ENCODE results near the gene GRB10.

GRB10 gene

DNA sequence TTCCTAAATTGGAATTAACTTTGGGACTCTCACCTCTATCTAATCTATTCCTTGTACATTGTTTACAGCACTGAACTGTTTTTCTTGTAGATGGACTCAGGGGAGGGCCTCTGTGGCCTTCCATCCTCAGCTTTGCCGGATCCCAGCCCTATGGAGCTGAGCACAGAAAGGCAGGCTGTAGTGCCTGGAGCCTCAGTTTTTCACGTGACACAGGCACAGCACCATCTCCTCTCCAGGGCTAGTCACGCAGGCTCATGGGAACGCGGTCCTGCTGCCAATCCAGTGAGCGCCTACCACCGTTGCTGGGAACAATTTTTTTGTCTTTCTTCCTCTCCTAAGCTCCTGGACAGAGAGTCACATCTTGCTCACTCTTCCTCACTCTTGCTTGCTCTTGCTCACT lies 141.9 kb downstream of the GRB10 start:
- no peak for DNase-seq (ENCODE audit: extremely low spot score)
- ChIA-PET POLR2A (no interaction called here), CTCF (no interaction called here)
- TF ChIP-seq FOXA1 (IDR thresholded peaks at IDR 0.05), result no peak
- no peak for TF ChIP-seq ZNF384 (IDR thresholded peaks at IDR 0.05)
- no peak for TF ChIP-seq FOXM1 (IDR thresholded peaks at IDR 0.05; ENCODE audit: borderline replicate concordance)
- TF ChIP-seq L3MBTL2 (conservative IDR thresholded peaks at IDR 0.05), result no peak
- TF ChIP-seq ARNT (IDR thresholded peaks at IDR 0.05), result no peak
- no peak for TF ChIP-seq SP1 (IDR thresholded peaks at IDR 0.05)
- TF ChIP-seq HDGF (IDR thresholded peaks at IDR 0.05; ENCODE audit: borderline replicate concordance), result no peak
- TF ChIP-seq BHLHE40 (IDR thresholded peaks at IDR 0.05; ENCODE audit: borderline replicate concordance), result no peak

DNA sequence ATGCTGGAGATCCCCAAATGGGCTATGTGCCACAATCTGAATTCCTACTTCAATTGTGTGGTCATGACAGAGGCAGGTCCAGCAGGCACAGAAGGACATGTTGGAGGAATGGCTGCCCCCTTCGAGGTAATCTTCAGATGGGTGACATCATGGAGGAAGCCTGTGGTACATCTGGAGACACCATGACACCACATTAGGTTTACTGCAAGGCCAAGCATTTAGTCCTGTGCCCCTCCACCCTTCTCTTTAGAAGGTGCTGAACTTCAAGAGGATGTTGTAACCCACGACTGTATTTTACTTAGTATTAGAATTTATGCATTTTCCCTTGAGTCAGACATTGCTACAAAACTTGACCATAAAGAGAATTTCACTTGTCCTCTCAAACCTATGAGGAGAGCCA lies 142.4 kb downstream of the GRB10 start:
- TF ChIP-seq BHLHE40 (IDR thresholded peaks at IDR 0.05; ENCODE audit: borderline replicate concordance) (no peak), SP1 (IDR thresholded peaks at IDR 0.05) (no peak), ARNT (IDR thresholded peaks at IDR 0.05) (no peak), CTBP1 (IDR thresholded peaks at IDR 0.05; ENCODE audit: borderline replicate concordance) (no peak), FOXM1 (IDR thresholded peaks at IDR 0.05; ENCODE audit: borderline replicate concordance) (no peak), FOXA1 (IDR thresholded peaks at IDR 0.05) (no peak), LEF1 (IDR thresholded peaks at IDR 0.05; ENCODE audit: borderline replicate concordance) (no peak), L3MBTL2 (conservative IDR thresholded peaks at IDR 0.05) (no peak)
- TF ChIP-seq, protein P1, sequence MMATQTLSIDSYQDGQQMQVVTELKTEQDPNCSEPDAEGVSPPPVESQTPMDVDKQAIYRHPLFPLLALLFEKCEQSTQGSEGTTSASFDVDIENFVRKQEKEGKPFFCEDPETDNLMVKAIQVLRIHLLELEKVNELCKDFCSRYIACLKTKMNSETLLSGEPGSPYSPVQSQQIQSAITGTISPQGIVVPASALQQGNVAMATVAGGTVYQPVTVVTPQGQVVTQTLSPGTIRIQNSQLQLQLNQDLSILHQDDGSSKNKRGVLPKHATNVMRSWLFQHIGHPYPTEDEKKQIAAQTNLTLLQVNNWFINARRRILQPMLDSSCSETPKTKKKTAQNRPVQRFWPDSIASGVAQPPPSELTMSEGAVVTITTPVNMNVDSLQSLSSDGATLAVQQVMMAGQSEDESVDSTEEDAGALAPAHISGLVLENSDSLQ (IDR thresholded peaks at IDR 0.05), result no peak
- POLR2A ChIA-PET, result no interaction called here
- DNase-seq (ENCODE audit: extremely low spot score), result no peak
- CTCF ChIA-PET, result no interaction called here

DNA sequence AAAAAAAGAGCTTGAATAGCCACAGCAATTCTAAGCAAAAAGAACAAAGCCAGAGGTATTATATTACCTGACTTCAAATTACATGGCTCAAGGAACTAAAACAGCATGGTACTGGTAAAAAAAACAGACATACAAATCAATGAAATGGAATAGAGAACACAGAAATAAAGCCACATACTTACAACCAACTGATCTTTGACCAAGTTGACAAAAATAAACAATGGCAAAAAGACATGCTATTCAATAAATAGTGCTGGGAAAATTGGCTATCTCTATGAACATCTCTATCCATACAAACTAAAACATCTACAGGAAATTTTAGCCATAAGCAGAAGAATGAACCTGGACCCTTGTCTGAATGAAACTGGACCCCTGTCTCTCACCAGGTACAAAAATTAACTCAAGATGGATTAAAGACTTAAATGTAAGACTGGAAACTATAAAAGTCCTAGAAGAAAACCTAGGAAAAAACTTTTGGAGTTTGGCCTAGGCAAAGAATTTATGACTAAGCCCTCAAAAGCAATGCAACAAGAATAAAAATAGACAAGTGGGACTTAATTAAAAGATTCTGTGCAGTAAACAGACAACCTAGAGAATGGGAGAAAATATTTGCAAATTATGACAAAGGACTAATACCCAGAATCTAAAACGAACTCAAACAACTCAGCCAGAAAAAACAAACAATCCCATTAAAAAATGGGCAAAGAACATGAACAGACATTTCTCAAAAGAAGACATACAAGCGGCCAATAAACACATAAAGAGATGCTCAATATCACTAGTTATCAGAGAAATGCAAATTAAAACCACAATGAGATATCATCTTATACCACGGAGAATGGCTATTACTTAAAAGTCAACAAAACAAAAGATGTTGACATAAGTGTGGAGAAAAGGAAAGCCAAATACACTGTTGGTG lies 144.7 kb downstream of the GRB10 start:
- POLR2A ChIA-PET, result no interaction called here
- TF ChIP-seq ARNT (IDR thresholded peaks at IDR 0.05), result no peak
- 0 out of 2 replicates have a peak, but pooled peaks have one; percentile 8 for TF ChIP-seq ZNF384 (IDR thresholded peaks at IDR 0.05)
- DNase-seq (ENCODE audit: extremely low spot score), result no peak
- CTCF ChIA-PET, result no interaction called here

DNA sequence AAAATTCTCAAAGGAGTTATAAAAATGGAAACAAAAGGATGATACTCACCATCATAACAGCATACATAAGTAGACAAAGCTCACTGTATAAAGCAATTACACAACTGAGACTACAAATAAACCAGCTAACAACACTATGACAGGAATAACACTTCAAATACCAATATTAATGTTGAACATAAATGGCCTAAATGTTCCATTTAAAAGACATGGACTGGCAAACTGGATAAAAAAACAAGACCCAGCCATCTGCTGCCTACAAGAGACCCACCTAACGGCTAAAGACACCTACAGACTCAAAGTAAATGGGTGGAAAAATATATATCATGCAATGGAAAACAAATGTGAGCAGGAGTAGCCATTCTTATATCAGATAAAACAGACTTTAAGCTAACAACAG lies 148.3 kb downstream of the GRB10 start:
- DNase-seq (ENCODE audit: extremely low spot score), result no peak
- ChIA-PET POLR2A (no interaction called here), CTCF (interaction anchor here (0.6 kb wide), 2 partner anchors 116 to 134 kb away, joined by 3 read pairs; no protein-coding TSS in a partner anchor)
- TF ChIP-seq FOXK2 (IDR thresholded peaks at IDR 0.05) (no peak), LEF1 (IDR thresholded peaks at IDR 0.05; ENCODE audit: borderline replicate concordance) (no peak), FOXM1 (IDR thresholded peaks at IDR 0.05; ENCODE audit: borderline replicate concordance) (no peak), HDGF (IDR thresholded peaks at IDR 0.05; ENCODE audit: borderline replicate concordance) (no peak)
- TF ChIP-seq, protein P1 (IDR thresholded peaks at IDR 0.05), result no peak

DNA sequence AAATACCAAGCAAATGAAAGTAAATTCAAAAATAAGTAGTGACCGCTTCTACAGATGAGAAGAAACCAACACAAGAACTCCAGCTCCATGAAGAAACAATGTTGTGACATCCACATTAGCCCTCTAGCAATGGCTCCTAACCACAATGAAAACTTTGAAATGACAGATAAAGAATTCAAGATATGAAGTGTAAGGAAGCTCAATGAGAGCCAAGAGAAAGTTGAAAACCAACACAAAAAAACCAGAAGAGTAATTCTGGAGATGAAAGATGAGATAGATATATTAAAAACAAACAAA lies 149.3 kb downstream of the GRB10 start:
- TF ChIP-seq NFRKB (IDR thresholded peaks at IDR 0.05) (no peak), SP1 (IDR thresholded peaks at IDR 0.05) (no peak), SUZ12 (IDR thresholded peaks at IDR 0.05) (no peak), CTBP1 (IDR thresholded peaks at IDR 0.05; ENCODE audit: borderline replicate concordance) (no peak), TARDBP (IDR thresholded peaks at IDR 0.05) (no peak), ARNT (IDR thresholded peaks at IDR 0.05) (no peak), FOXM1 (IDR thresholded peaks at IDR 0.05; ENCODE audit: borderline replicate concordance) (no peak), FOXA1 (IDR thresholded peaks at IDR 0.05) (no peak), LEF1 (IDR thresholded peaks at IDR 0.05; ENCODE audit: borderline replicate concordance) (no peak), ELF4 (IDR thresholded peaks at IDR 0.05) (no peak), BHLHE40 (IDR thresholded peaks at IDR 0.05; ENCODE audit: borderline replicate concordance) (no peak), HDGF (IDR thresholded peaks at IDR 0.05; ENCODE audit: borderline replicate concordance) (no peak), ZNF384 (IDR thresholded peaks at IDR 0.05) (no peak), FOXK2 (IDR thresholded peaks at IDR 0.05) (no peak)
- TF ChIP-seq, protein P1 (IDR thresholded peaks at IDR 0.05), result no peak
- DNase-seq (ENCODE audit: extremely low spot score), result no peak
- ChIA-PET CTCF (interaction anchor here (0.8 kb wide), 1 partner anchor 148 kb away, joined by 3 read pairs; no protein-coding TSS in a partner anchor), POLR2A (no interaction called here)

DNA sequence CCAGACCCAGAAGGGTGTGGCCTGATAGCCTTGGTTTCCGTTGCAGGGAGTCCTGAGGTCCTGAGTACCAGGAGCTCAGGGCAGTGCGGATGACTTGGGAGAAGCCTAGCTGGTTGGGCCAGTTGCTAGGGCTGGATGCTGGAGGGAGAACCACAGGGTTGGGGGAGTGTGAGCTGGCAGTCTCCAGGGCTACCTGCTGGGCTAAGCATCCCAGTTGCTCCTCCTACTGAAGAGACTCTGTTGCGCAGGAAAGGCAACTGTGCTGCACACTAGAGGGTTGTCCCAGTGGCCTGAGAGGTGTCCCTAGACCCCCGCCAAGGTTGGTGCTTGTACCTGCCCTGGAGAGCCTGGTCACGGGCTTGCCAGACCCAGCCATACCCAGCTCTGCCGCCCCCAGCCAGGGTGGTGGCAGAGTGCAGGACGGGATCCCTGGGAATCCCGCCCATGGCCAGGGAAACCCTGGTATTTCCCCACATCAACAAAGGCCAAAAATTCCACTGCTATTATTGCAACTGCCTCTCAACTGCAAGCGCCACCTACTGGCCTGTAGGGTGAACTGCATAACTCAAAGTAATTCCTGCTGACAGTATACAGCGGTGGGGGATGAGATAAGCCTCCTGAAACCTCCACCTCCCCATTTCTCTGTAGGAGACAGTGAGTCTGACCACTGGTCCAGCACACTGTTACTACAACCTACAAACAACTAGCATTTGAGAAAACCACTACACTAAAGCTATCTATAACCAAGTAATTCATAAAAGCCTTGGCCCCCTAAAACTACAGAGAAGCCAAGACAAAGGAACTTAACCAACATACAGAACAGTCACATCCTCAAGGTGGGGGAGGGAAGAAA lies 149.9 kb downstream of the GRB10 start:
- TF ChIP-seq FOXM1 (IDR thresholded peaks at IDR 0.05; ENCODE audit: borderline replicate concordance) (no peak), FOXA1 (IDR thresholded peaks at IDR 0.05) (no peak), ARNT (IDR thresholded peaks at IDR 0.05) (no peak)
- TF ChIP-seq, protein P1 (IDR thresholded peaks at IDR 0.05), result no peak
- ChIA-PET CTCF (interaction anchor here (0.8 kb wide), 1 partner anchor 149 kb away, joined by 3 read pairs; no protein-coding TSS in a partner anchor), POLR2A (no interaction called here)
- DNase-seq (ENCODE audit: extremely low spot score), result peak; percentile 61
